Activated naive CD4-positive, alpha-beta T cell treated with anti-CD3 and anti-CD28 coated beads, Interleukin-2, amount 50 U/mL, for 72 hours (primary cell): ENCODE data around the gene UMODL1. TPM values are rescaled to one million over a fixed set of nuclear protein-coding genes. Genes with fewer than 3 reads are reported as not detected.
A peak's percentile ranks its signal among the peaks of the same experiment; 100 is the strongest.

Experiments
- ATAC-seq, 2 donors: fragments of 150-1000 bp; cut with Tn5 transposase; 2 replicates each; pipeline ENCODE4 v1.10.0; 2021; ENCODE audit warnings: mild to moderate bottlenecking in 2 of 2, moderate library complexity in 2 of 2
- DNase-seq, 2 donors: peaks; one replicate each; pipeline ENCODE4 v3.0.0; 2021 to 2022; ENCODE audit warnings: low spot score in 2 of 2
- H3K27ac Mint-ChIP-seq, 2 donors: one replicate each; pipeline ENCODE4 v1.8.0; 2022; ENCODE audit warnings: mild to moderate bottlenecking in 2 of 2, mixed read lengths in 2 of 2
- H3K36me3 Mint-ChIP-seq, 2 donors: one replicate each; pipeline ENCODE4 v1.8.0; 2022; ENCODE audit warnings: mixed read lengths in 2 of 2
- H3K9me3 Mint-ChIP-seq, 2 donors: one replicate each; pipeline ENCODE4 v1.8.0; 2022; ENCODE audit warnings: mixed read lengths in 2 of 2
- total RNA-seq, 2 donors: library from RNA; stranded (reverse); gene quantifications; one replicate each; pipeline ENCODE4 v1.2.3, GENCODE V29; 2022

The UMODL1 gene
- total RNA-seq, 2 donors from 2014 or later, result 0.09 to 0.18 TPM

GRCh38 chr21:42096566-42096965, 25.4 kb downstream of the UMODL1 start:
- Mint-ChIP-seq H3K27ac (no peak overlapping the region), H3K36me3 (peaks cover 0 to 5% of the 10 kb centered on the region in 2 donors), H3K9me3 (peaks cover 0 to 4% of the 10 kb centered on the region in 2 donors)
- no peak for ATAC-seq
- no peak for DNase-seq

- Mint-ChIP-seq H3K36me3 (peaks cover 0 to 5% of the 10 kb centered on the region in 2 donors), H3K27ac (no peak overlapping the region), H3K9me3 (peaks cover 0 to 4% of the 10 kb centered on the region in 2 donors)
- ATAC-seq (no peak), DNase-seq (no peak)
Observed at GRCh38 chr21:42097274-42097673, 26.2 kb downstream of the UMODL1 start.

GRCh38 chr21:42097860-42098454, 26.8 kb downstream of the UMODL1 start:
- H3K9me3 Mint-ChIP-seq, result peaks cover 0 to 4% of the 10 kb centered on the region in 2 donors
- ATAC-seq (peak; percentile 68 to 74), DNase-seq (no peak)
- no peak overlapping the region for H3K27ac Mint-ChIP-seq
- peaks cover 0 to 5% of the 10 kb centered on the region in 2 donors for H3K36me3 Mint-ChIP-seq

- Mint-ChIP-seq H3K27ac (no peak overlapping the region), H3K36me3 (peaks cover 0 to 5% of the 10 kb centered on the region in 2 donors), H3K9me3 (peaks cover 0 to 4% of the 10 kb centered on the region in 2 donors)
- ATAC-seq (no peak), DNase-seq (no peak)
Observed at GRCh38 chr21:42098957-42099505, 27.9 kb downstream of the UMODL1 start.

- no peak for DNase-seq
- H3K9me3 Mint-ChIP-seq, result no peaks in the 10 kb centered on the region
- no peak for ATAC-seq
- H3K36me3 Mint-ChIP-seq, result no peaks in the 10 kb centered on the region
- H3K27ac Mint-ChIP-seq, result no peak overlapping the region
Observed at GRCh38 chr21:42101246-42101645, 30.1 kb downstream of the UMODL1 start.

- Mint-ChIP-seq H3K27ac (peak overlapping the region in 1 of 2 donors; percentile 46), H3K36me3 (no peaks in the 10 kb centered on the region), H3K9me3 (no peaks in the 10 kb centered on the region)
- no peak for DNase-seq
- no peak for ATAC-seq
Observed at GRCh38 chr21:42102076-42102475, 31.0 kb downstream of the UMODL1 start.

GRCh38 chr21:42102526-42102925, 31.4 kb downstream of the UMODL1 start:
- ATAC-seq (no peak), DNase-seq (no peak)
- H3K9me3 Mint-ChIP-seq, result no peaks in the 10 kb centered on the region
- no peaks in the 10 kb centered on the region for H3K36me3 Mint-ChIP-seq
- peak overlapping the region in 1 of 2 donors; percentile 46 for H3K27ac Mint-ChIP-seq

GRCh38 chr21:42102991-42103390, 31.9 kb downstream of the UMODL1 start:
- H3K36me3 Mint-ChIP-seq, result no peaks in the 10 kb centered on the region
- ATAC-seq (no peak), DNase-seq (no peak)
- H3K9me3 Mint-ChIP-seq, result no peaks in the 10 kb centered on the region
- no peak overlapping the region for H3K27ac Mint-ChIP-seq

GRCh38 chr21:42103843-42104242, 32.7 kb downstream of the UMODL1 start:
- DNase-seq (no peak), ATAC-seq (no peak)
- Mint-ChIP-seq H3K36me3 (no peaks in the 10 kb centered on the region), H3K27ac (no peak overlapping the region), H3K9me3 (no peaks in the 10 kb centered on the region)

- ATAC-seq (no peak), DNase-seq (no peak)
- no peaks in the 10 kb centered on the region for H3K36me3 Mint-ChIP-seq
- no peak overlapping the region for H3K27ac Mint-ChIP-seq
- no peaks in the 10 kb centered on the region for H3K9me3 Mint-ChIP-seq
Observed at GRCh38 chr21:42105476-42106315, 34.6 kb downstream of the UMODL1 start.

- H3K36me3 Mint-ChIP-seq, result no peaks in the 10 kb centered on the region
- no peak overlapping the region for H3K27ac Mint-ChIP-seq
- no peaks in the 10 kb centered on the region for H3K9me3 Mint-ChIP-seq
- DNase-seq (no peak), ATAC-seq (no peak)
Observed at GRCh38 chr21:42106425-42106824, 35.3 kb downstream of the UMODL1 start.

- H3K36me3 Mint-ChIP-seq, result no peaks in the 10 kb centered on the region
- H3K27ac Mint-ChIP-seq, result peak overlapping the region in 1 of 2 donors; percentile 57
- no peaks in the 10 kb centered on the region for H3K9me3 Mint-ChIP-seq
- peak; percentile 22 to 55 for ATAC-seq
- DNase-seq, result no peak
Observed at GRCh38 chr21:42107177-42107880, 36.2 kb downstream of the UMODL1 start.

GRCh38 chr21:42107881-42108553, 36.9 kb downstream of the UMODL1 start:
- Mint-ChIP-seq H3K9me3 (no peaks in the 10 kb centered on the region), H3K36me3 (no peaks in the 10 kb centered on the region), H3K27ac (peak overlapping the region in 1 of 2 donors; percentile 57)
- DNase-seq (peak; percentile 73 to 76), ATAC-seq (peak; percentile 98 to 99)

- no peak for DNase-seq
- ATAC-seq, result no peak
- Mint-ChIP-seq H3K36me3 (no peaks in the 10 kb centered on the region), H3K27ac (no peak overlapping the region), H3K9me3 (no peaks in the 10 kb centered on the region)
Observed at GRCh38 chr21:42108554-42109340, 37.6 kb downstream of the UMODL1 start.

GRCh38 chr21:42109473-42109872, 38.4 kb downstream of the UMODL1 start:
- Mint-ChIP-seq H3K36me3 (no peaks in the 10 kb centered on the region), H3K27ac (no peak overlapping the region), H3K9me3 (no peaks in the 10 kb centered on the region)
- ATAC-seq, result no peak
- no peak for DNase-seq
